GM18870 (cell line): Measurements from ENCODE around the gene IPCEF1.

Source experiments
- ATAC-seq: cut with Tn5 transposase; IDR thresholded peaks from one replicate; pipeline ENCODE4 v1.9.1; 2021; ENCODE audit warnings: moderate library complexity; ENCODE audit not compliant: unreplicated experiment

The IPCEF1 gene

GRCh38 chr6:154117485-154117884 lies 239.1 kb downstream of the IPCEF1 start:
- ATAC-seq, result no peak

- no peak for ATAC-seq
These were observed 243.2 kb downstream of the IPCEF1 start for GRCh38 chr6:154113392-154113791.

GRCh38 chr6:154112181-154112809 lies 244.3 kb downstream of the IPCEF1 start:
- ATAC-seq, result no peak

- ATAC-seq, result no peak
These were observed 245.6 kb downstream of the IPCEF1 start for GRCh38 chr6:154111025-154111424.

GRCh38 chr6:154106251-154106650 lies 250.4 kb downstream of the IPCEF1 start:
- no peak for ATAC-seq
